ENCODE results near the gene SH2D1A.

DNA sequence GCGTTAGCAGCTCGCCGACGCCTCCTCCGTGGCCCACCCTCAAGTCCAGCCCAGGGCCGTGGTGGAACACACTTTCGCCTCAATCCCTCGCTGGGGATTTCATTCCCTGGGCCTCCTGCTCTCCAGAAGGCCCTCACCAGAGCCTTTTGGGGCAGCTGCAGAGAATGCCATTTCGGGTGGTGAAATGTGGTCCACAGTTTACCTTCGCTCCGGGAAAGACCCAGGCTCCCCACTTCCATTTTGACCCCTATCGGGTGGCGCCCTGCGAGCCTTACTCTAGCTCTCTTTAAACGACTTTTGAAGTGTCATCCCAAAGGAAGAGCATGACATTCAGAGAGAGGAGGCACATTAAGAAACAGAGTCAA, 496 bp downstream of the SH2D1A start:
- TF ChIP-seq, protein P1, sequence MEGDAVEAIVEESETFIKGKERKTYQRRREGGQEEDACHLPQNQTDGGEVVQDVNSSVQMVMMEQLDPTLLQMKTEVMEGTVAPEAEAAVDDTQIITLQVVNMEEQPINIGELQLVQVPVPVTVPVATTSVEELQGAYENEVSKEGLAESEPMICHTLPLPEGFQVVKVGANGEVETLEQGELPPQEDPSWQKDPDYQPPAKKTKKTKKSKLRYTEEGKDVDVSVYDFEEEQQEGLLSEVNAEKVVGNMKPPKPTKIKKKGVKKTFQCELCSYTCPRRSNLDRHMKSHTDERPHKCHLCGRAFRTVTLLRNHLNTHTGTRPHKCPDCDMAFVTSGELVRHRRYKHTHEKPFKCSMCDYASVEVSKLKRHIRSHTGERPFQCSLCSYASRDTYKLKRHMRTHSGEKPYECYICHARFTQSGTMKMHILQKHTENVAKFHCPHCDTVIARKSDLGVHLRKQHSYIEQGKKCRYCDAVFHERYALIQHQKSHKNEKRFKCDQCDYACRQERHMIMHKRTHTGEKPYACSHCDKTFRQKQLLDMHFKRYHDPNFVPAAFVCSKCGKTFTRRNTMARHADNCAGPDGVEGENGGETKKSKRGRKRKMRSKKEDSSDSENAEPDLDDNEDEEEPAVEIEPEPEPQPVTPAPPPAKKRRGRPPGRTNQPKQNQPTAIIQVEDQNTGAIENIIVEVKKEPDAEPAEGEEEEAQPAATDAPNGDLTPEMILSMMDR (conservative IDR thresholded peaks at IDR 0.05 in 1 of 2, IDR thresholded peaks at IDR 0.05 in 1 of 2; ENCODE audit: low read depth in 1 of 2, low read length in 2 of 2) = no peak
- TF ChIP-seq EZH2 (IDR thresholded peaks at IDR 0.05; ENCODE audit: low read length, missing control alignments) = no peak
